CD4-positive, alpha-beta T cell treated with Interleukin-15 for 4 hours (primary cell): ENCODE measurements around the gene KIDINS220.

Experiments used
- DNase-seq: peaks from one replicate; pipeline ENCODE4 v3.0.0-alpha.2; 2020; ENCODE audit warnings: low spot score

The KIDINS220 gene

DNA sequence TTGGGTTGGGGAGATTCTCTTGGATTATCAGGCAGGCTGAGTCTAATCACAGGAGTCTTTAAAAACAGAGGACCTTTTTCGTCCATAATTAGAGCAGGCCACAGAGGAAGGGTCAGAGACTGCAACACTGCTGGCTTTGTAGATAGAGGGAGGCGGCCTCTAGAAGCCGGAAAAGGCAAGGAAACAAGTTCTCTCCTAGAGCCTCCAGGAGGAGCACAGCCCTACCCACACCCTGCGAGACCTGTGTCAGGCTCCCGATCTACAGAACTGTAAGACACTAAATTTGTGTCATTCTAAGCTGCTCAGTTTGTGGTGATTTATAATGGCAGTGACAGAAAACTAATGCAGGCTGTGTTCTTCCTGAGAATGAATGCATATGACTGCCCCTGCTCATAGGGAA is 140.2 kb downstream of the KIDINS220 start:
- DNase-seq, result no peak

DNA sequence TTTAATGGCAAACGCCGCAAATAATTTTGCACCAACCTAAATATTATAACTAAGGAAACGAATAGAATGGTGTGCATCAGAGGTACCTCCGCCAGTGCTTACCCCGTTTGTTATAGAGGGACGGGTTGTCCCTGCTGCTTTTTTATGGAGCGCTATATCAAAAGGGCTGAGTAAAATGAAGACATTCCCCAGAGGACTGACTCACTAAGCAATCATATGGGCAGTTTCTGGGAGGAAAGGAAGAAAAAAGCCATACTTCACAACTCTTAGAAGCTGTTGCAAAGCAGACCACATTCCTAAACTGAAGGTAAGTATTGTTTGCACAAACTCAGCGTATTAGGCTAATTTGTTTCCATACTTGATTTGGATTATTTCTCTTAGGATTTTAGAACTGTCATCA is 142.7 kb downstream of the KIDINS220 start:
- no peak for DNase-seq

DNA sequence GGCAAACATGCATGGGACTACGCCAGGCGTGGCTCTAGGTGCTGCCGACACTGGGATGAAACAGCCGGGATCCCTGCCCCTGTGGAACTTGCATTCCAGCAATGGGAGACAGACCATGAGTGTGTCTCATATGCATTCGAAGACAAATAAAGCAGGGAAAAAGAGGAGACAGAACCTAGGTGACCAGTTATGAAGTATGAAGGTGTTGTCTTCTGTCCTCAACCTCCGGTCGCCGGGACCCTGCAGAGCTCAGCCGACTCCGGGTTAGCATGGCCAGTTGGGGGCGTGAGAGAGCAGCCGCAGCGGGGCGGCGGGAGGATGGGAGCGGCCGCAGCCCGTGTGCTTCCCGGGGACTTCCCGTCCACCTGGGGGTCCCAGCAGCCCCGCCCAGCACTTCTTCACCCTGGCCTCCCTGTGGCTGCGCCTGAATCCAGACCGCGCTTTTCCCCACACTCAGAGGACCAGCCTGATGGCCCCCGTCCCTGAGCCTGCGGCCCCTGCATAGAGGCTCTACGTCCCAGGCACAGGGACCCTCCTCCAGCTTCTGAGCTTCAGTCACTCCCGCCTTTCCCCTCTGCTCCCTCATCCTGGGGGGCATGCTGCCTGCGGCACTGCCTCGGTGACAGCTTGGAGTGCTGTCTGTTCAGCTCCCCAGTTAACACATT is 144.1 kb downstream of the KIDINS220 start:
- peak; percentile 17 for DNase-seq

DNA sequence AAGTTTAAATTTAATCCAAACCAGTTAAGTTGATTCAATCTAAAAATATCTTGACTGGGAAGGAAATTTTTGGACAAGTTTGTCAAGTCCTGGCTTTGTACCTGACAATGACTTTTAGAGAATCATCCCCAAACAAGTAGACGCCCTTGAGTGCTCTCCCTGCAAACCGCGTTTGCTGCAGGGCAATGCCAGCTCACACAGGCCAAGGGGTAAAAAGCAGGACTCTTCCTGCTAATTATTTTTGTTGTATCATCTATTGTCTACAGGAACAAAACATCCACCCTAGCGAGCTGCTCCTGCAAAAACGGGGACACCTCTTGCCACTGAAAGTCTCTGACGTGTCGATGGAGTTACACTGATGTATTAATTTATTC is 144.6 kb downstream of the KIDINS220 start:
- no peak for DNase-seq

DNA sequence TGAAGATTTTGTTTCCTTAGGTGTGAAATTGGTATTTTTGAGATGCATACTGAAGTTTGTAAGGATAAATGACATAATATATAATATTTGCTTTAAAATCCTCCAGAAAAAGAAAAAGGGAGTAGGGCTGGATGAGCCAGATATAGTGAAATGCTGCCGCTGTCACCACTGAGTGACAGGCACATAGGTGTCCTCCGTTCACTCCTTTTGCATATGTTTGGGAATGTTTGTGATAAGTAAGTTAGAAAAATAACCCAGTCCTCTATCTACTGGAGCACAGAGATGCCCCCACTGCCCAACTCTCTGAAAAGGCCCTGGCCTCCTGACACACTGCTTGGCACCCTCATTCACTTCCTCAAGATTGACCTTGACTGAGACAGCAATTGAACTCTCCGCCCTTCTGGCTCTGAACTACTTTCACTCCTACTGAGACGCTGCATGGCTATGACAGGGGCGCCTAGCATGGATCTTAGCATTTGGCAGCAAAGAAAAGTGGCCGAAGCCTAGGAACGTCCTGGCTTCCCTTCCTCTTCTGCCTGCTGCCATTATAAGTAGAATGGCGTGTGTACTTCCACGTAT is 145.5 kb downstream of the KIDINS220 start:
- DNase-seq, result no peak

DNA sequence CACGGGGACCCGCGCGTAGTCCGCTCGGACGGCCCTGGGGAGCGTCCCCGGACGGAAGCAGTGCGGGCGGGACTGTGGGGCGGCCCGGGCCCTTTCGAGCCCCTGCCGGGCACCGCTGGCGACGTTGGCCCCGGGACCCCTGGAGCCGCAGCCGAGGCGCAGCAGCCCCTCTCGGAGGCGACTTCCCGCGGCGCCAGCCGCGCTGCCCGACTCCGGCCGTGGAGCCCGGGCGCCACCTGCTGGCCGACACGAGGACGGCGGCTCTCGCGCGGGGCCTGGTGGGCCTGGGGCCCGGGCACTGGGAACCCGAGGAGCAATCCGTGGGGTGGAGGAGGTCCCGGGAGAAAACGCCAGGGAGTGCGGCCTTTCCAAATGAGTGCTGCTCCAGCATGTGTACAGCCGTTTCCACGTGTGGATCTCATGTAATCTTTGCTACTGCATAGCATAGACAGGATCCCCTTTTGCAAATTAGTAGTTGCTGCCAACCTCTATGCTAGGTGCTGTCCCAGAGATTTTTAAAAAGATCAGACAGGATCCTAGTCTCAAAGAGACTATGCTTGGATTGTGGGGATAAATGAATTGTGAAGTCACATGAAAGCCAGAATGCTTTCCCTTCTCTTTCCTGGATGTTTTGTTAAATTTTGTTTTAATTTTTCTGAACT is 151.6 kb downstream of the KIDINS220 start:
- DNase-seq, result peak; percentile 78

DNA sequence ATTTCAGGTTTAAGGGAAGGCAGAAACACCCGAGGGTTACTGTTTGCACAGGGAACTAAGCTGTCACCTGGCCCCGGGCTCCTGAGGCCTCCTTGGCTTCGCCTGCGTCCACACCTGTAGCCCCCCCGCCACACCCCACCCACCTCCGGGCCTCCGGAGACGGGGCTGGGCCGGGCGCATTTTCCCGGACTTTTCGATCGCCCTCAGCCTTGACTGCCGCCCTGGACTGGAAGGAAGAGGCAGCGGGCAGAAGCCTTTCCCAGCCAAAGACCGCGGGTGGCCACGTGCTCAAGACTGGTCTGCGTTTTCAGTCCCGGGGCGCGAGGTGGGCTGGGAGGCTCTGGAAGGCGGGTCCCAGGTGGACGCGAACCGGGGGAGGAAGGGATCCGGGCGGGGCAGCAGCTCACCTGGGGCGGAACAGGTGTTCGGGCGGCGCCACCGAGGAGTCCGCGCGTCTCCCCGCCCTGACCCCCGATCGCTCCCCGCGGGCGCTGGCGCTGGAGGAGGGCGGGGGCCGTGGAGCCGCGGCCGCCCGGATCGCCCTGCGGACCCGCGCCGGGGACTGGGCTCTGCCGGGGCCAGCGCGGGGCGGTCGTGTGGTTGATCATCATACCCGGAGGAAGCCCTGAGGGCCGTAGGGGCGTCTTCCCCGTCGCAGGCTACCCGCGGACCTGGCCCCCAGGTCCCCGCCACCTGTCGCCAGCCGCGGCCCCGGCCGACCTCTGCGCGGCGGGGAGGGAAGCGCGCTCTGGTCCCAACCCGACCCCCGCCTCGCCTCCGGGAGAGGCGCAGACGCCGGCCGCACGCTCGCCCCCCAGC is 152.3 kb downstream of the KIDINS220 start:
- peak; percentile 29 for DNase-seq

DNA sequence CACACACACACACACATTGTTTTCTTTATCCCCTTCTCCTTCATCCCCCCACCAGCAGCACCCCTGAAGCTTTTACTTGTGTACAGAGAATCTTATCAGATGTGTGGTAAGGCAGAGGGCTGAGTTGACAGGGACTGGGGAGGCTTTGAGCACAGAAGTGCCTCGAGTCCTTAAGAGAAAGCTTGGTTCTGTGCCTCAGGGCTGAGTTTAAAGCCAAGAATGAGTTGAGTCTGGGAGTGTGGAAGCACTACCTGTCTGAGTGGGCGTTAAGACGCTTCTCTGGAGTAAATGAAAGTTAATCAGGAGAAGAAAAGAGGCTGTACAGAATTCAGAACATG is 152.9 kb downstream of the KIDINS220 start:
- DNase-seq, result peak; percentile 46

DNA sequence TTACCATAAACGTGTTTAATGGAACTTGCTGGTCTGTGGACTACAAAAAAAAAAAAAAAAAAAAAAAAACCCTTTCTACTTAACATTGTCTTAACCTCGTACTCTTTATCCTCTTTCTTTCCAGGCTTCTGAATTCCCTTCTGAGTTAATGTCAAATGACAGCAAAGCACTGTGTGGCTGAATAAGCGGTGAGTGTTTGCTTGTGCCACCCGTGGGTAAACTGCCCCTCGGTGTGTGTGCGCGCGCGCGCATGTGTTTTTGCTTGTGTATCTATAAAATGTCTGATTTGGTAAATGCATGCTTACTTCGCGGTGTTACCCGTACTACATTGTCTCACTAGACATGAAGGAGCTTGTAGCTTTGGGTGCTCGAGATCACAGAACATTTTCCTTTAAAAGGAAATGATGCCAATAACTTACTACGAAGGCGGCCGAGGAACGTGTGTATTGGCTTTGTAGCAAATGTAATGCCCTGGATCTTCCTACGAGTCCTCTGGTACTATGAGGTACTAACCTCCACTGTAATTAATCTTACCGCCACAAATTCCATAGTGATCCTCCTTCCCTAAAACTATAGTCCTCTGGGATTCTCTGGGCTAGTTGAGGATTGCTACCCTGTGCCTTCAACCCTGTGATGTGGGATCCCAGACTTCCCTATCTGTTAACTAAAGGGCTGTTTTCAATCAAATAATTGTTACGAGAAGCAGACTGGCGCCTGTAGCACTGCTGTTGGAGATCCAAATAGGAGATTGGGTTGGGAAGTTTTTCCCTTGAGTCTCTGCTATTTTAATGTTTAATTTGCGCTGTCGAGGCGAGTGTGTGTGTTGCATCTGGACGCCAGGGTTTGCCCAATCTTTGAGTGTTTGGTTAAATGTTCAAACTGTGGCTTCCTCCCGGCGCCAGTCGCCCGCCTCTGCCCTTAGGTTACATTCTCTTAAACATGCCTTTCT is 154.4 kb downstream of the KIDINS220 start:
- peak; percentile 49 for DNase-seq

DNA sequence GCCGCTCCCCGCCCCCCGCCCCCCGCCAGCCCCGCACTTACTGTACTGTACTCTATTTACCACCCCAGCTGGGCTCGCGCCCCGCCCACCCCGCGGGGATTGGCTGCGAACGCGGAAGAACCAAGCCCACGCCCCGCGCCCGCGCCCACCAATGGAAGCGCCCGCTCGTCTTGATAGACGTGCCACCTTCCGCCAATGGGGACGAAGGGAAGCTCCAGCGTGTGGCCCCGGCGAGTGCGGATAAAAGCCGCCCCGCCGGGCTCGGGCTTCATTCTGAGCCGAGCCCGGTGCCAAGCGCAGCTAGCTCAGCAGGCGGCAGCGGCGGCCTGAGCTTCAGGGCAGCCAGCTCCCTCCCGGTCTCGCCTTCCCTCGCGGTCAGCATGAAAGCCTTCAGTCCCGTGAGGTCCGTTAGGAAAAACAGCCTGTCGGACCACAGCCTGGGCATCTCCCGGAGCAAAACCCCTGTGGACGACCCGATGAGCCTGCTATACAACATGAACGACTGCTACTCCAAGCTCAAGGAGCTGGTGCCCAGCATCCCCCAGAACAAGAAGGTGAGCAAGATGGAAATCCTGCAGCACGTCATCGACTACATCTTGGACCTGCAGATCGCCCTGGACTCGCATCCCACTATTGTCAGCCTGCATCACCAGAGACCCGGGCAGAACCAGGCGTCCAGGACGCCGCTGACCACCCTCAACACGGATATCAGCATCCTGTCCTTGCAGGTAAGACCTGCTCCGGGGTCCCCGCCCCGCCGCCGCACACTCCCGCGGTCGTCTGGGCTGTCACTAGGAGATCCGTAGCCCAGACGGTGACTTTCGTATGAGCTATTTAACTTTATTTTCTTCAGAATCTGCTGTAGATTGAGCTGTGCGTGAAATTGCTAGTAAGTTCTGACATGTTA is 155.4 kb downstream of the KIDINS220 start, which contains the start of gene ID2:
Gene ID2 (plus strand): TSS at position 271 of the 907 bp plus-strand sequence. CDS start 110 bp downstream, at position 381.
- DNase-seq, result peak; percentile 99

DNA sequence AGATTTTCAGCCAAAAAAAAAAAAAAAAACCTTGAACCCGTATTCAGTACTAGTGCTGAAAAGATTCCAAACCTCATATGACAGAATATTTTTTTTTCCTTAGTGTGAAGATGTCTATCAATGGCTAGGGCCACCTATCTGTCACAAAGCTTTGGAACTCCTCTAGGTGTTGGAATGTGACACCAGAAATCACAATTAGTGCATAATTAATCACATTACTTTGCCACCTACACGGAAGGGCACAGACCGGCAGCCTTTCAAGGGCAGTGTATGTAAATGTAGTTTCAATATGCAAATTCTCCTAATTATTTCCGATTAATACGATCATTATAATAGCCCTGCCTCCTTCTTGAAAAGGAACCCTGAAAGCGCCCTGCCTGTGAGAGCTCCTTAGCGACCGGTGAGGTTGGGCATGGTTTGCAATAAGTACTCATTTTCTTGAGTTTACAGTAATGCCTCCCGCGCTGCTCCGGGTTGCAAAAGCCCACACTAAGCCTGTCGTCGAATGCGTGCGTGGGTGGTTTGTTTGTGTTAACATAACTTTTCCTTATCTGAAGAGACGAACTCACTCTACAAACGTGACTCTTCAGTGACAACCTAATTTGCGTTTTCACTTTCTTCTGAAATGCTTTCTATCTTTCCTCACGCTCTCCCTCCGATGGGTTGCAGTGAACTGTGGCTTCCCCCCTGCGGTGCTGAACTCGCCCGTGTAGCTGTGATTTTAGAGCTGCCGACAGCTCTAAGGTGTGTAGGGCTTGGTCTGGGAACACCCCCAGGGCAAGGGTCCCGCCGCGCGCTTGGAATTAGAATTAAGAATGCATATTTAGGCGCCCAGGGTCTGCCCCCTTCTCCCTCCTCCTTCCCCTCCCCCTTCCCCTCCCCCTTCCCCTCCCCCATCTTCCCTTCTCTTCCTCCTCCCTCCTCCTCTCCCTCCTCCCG is 156.3 kb downstream of the KIDINS220 start:
- DNase-seq, result peak; percentile 66

DNA sequence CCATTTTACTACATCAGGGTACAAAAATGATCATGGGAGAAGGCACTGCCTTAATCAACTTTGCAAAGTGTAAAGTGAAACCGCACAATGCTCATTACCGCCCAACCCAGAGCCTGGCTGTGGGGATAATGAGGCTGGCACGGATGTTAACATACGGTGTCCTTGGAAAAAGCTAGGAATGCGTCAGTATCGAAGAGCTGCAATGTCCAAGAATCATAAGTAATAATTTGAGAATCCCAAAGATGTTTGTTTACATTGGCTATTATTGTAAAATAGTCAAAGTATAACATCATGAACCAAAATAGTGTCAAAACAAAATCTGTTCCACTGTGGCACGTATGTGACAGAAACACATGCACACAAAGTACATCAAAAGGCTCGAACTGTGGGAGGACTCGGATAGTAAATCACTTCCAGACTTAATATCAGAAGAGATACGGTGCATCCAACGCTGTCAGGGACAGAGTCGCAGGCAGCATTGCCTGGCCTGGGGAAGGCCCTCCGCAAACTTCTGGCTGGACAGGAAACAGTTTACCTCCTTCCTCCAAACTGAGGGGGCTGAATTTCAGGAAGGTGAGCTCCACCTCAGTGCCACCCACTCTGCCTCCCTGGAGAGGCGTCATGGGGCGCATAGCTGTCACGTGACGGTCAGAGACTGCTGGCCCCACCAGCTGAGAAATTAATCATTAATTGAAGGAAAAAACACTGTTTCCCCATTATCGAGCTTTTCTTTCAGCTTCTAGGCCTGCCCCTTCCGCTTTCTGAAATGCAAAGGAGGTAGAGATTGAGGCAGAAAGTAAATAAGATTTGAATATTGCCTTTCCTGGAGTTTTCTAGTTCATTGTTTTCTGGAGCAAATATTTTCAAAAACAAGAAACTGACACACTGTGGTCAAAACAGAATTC is 157.3 kb downstream of the KIDINS220 start:
- DNase-seq, result peak; percentile 7

DNA sequence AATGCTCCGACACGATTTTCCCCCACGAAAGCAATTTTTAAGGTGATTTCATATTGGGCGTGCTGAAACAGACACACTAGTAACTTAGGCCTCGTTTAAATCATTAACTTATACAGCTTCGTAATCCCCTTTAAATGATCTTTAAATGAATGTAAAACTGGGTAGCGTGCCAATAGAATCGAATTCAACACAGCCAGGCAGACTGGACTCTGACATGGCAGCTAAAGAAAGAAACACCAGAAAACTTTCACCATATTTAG is 157.9 kb downstream of the KIDINS220 start:
- DNase-seq, result no peak
